HG03025 (cell line): ENCODE results near the gene PSRC1.
"Not testable (repeated sequence)": the region's sequence is repeated elsewhere in the genome, so short reads cannot be mapped to it uniquely, and the experiment has no call there.

Experiments used
- ATAC-seq: cut with Tn5 transposase; IDR thresholded peaks from one replicate; pipeline ENCODE4 v1.9.1; 2021; ENCODE audit warnings: mild to moderate bottlenecking, moderate library complexity; ENCODE audit not compliant: unreplicated experiment, low FRiP score

Gene PSRC1

DNA sequence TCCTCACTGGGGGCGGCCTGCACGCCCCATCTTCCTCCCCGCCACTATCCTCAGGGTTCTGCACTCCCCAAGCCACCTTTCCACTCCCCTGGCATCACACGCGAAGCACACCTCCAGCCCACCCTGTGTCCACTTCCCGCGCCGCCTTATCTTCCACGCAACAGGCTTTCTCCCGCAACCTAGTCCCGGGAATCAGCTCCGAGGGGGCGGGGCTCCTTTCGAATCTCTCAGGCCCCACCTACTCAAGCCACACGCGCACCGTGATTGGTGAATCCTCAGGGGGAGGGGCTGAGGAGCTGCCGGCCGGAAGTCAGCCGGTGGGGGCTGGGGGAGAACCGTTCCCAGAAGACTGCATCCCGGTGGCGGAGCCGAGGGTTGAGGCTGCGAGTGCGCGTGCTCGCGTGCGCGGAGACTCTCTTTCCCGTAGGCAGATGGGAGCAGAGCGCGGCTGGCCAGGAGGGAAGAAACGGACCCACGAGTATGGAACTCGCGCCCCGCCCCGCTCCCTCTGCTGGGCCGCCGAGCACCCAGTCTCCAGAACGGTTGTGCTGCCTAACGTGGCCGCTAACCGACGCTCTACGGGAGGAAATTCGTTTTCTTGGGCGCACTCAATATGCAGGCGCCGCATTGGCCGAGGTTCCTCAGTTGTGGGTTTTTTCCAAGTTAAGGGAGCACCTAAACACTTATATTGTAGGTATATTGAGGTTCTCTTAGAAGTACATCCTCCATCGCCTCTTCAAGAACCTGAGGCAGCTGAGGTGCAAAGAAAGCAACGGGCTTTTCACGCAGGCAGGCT is at the start of gene PSRC1:
PSRC1 (minus strand) TSS at position 194 of the 796 bp plus-strand sequence.
- peak; percentile 88 for ATAC-seq

DNA sequence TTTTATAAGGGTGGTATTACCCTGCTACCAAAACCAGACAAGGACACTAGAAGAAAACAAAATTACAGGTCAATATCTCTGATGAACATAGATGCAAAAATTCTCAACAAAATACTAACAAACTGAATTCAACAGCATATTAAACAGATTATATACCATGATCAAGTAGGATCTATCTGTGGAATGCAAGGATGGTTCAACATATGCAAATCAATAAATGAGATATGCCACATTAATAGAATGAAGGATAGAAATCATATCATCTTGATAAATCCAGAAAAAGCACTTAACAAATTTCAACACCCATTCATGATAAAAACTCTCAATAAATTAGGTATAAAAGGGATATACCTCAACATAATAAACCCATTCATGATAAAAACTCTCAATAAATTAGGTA is 48.2 kb upstream of the PSRC1 start:
- no peak for ATAC-seq

- no peak for ATAC-seq
These were observed 44.3 kb upstream of the PSRC1 start for GRCh38 chr1:109327285-109327684.

DNA sequence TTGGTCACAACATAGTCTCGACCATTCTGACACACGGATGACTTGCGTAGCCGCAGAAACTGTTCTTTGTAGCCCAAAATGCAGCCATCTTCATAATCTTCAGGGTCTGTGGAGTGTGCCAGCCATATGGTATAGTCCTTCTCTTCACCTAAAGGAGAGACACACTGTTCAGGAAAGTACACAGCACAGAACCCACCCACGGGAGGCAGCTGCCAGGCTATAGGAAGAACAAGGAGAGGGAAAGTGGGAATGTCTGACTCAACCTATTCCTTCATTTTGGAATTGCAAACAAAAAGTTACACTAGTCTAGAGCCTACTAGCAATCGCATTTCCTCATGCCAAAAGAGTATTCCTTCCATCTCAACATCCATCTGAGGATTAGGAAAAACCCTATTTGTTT is 40.0 kb upstream of the PSRC1 start:
- ATAC-seq: no peak

GRCh38 chr1:109319114-109319513 is 36.2 kb upstream of the PSRC1 start:
- ATAC-seq: no peak

- no peak for ATAC-seq
These were observed 33.6 kb upstream of the PSRC1 start for GRCh38 chr1:109316506-109316905.

DNA sequence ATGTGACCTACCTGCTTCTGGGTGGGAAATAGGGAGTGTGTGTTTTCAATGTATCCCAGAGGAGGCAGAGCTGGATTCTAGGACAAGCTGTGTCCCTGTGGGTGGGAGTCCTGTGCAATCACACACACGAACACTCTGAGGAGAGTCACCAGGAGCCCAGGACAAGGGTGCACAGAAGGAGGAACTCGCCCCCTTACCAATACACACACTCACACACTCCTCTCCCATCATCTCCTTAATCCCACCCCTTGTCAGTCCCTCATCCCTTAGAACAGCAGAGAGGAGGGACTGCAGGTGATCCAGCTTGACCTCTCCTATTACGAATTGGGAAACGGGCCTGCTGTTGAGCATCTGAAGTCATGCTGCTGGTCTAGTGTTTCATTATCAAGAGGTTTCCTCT is 32.3 kb upstream of the PSRC1 start:
- ATAC-seq: no peak

DNA sequence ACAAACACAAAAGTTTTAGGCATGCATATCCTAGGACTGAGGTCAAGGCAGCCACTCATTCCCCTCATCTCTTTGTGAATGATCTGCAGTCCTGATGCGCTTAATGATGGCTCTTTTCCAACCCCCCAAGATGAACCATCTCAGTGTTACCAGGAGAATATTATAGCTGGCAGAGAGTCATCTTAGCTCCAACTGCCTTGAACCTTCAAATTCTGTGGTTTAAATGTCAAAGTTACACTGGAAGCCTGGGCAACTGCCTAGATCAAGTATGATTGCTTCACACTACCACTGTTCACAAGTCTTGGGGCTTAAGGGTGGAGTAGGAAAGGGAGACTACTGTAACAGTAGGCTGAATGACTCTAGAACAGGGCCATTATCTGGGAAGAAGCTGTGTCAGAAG is 31.9 kb upstream of the PSRC1 start:
- ATAC-seq: no peak

- ATAC-seq: no peak
These were observed 30.2 kb upstream of the PSRC1 start for GRCh38 chr1:109312978-109313775.

DNA sequence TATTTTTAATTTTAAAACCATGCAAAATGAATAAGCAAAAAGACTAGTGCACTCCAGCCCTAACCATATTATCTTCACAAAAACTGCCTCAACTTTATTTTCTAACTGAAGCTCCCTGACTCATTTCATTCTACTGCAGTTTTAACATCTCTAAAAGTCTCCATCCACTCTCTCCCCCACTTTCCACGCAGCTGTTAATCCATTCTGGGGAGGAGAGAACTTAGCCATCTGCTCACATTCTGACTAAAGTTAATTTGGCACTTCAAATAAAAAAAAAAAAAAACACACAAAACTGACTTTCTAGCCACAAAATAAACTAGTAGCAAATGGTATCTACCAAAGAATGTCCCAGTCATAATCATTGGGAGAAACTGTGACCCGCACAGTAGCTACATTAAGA is 29.3 kb upstream of the PSRC1 start:
- no peak for ATAC-seq

DNA sequence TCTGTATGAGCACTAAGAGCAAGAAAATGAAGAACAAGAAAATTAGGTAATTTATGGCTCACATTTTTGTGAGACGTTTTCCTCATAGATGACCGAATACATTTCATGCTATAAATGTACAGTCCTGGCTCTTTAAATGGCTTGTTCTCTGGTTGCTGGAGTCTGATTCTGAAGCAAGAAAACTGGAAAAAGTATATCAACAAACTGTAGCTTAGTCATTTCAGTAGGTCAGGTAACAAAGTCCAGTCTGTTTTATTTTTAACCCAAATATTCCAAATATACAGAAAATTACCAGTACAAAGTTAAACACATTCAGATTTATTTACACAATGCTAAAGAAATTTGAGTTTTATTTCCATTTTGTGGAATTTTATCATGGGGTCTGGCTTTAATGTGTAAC is 26.4 kb upstream of the PSRC1 start:
- no peak for ATAC-seq

DNA sequence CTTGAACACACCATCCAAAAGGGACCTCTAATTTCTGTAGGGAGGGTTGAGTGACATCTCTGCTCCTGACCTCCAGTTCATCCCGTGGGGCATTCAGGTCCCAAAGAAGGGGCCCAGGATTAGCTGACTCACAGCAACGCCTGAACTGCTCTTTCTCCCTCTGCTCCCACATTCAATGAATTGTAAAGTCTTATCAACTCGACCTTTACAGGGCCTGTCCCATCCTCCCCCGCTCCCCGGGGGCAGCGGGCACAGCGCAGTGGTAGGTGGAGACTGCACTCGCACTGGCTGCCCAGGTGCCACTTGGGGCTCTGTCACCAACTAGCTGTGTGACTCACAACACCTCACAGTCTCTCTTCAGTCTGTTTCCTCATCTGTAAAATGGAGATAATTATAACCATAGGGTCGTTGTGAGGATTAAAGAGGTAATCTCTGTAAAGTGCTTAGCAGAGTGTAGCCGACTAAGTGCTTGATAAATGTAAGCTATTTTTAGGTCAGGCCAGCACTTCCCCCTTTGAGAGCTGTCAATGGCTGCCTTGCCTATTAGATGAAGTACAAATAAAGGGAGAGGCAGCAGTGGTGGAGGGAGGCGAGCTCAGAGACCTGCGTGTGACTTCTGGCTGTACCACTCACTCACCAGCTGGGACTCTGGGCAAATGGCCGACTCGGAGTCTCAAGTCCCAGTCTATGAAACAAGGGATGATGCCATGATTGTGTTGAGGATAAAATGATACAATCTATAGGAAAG is 24.5 kb upstream of the PSRC1 start:
- ATAC-seq: no peak

GRCh38 chr1:109306832-109307273 is 23.9 kb upstream of the PSRC1 start, which contains the start of gene MYBPHL:
MYBPHL (minus strand) TSS chr1:109307011; CDS start chr1:109306991, 20 bp downstream.
- no peak for ATAC-seq

DNA sequence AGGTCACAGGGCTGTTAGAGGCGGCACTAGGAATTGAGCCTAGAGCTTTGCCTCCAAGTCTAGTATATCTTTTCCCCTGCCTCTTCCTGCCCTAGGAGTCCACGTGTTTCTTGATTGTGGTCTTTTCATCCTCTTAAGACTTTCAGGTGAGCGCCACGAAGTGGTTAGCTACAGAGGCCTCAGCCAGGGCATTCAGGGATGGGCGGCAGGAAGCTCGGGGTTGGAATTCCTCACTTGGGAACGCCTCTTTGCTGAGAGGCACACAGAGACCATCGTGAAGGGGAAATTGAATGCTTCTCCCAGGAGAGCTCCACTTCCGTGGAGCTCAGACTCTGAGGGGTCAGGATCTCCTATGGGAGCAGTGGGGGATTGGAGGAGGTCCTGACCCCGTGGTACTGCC is 23.0 kb upstream of the PSRC1 start:
- not testable (repeated sequence) for ATAC-seq

DNA sequence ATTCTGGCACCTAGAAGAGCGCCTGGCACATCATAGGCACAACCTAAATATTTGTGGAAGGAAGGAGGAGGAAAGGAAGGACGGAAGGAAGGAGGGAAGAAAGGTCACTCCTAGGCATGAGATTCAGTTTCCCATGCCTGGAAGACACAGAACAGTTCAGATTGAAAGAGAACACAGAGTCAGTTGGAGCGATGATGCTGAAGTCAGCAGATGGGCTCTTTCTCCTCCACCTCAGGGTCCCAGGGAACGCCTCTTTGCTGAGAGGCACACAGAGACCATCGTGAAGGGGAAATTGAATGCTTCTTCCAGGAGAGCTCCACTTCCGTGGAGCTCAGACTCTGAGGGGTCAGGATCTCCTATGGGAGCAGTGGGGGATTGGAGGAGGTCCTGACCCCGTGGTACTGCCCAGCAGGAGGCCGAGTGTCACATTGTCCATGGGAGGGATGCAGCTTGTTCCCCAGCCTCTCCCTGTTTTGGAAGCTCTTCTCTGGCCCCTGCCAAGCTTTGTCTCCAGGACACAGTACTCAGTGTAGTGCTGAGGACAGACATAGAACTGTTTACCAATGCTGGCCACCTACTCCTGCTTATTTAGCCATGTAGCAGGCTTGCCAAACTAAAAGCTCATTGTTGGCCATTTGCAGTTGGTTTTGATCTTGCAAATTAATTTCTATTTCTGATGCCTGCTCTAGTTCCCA is 21.4 kb upstream of the PSRC1 start:
- no peak for ATAC-seq

DNA sequence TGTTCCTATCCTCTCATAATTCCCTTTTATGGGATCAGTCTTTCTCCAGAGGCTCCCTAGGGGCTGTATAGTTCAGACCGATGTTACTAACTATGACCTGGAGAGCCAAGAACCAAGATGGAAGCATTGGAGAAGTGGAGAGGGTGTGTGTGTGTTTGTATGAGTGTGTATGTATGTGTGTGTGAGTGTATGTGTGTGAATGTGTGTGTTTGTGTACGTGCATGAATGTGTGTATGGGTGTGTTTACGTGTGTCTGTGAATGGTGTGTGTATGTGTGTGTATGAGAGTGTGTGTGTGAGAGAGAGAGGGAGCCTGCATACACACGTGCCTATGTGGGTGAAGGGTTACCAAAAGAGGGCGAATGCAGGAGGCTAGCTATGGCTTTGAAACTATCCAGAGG is 18.9 kb upstream of the PSRC1 start:
- no peak for ATAC-seq

DNA sequence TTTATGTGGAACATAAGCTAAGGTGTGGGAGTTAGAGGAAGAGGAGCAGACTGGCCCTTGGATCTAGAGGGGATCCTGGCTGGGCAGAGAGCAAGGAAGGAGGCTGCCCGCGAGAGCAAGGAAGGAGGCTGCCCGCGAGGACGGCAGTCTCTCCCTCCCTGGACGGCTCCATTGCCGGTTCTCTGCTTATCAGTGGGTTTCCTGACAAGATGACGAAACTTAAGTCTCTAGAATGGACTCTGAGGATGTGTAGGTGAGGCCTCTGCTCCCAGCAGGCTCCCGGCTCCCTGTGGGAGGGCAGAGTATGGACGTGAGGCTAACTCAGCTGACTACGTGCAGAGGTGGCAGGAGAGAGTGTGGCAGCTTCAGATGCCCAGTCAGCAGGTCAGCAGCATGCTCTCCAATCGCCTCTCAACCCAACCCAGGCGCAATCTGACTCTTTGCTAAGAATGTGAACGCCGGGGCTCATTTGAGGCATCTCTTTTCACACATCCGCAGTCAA is 17.8 kb upstream of the PSRC1 start:
- no peak for ATAC-seq

GRCh38 chr1:109299558-109300343 is 16.8 kb upstream of the PSRC1 start:
- ATAC-seq: no peak
